ENCODE measurements around the gene SNRNP70. TPM values are rescaled to one million over a fixed set of nuclear protein-coding genes. Genes with fewer than 3 reads are reported as not detected.

Gene SNRNP70
- total RNA-seq, 1 experiment from 2014 or later, result 188 TPM

DNA sequence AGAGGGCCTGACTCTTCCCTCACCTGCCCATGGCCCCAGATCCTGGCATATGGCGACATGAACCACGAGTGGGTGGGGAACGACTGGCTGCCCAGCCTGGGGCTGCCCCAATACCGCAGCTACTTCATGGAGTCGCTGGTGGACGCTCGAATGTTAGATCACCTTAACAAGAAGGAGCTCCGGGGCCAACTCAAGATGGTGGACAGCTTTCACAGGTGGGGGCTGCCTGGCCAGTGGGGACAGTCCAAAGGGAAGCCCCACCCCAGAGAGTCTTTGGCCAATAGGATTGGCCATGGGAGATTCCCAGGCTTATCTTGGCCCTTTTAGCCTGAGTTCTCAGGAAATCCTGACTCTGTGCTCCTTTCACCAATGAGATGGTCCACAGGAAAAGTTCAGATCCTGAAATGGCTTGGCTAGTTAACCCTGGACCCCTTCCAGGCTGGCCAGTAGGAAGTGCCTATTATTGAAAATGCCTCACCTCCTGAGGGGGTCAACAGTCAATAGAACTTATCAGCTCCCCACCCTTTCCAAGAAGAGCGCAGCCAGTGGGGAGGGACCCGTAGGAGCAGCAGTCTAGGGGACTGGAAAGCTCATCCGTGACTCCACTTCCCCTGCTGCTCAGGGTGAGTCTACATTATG, 62.9 kb downstream of the SNRNP70 start:
- Histone ChIP-seq H3K27ac (no peak overlapping the region), H3K4me3 (no peak overlapping the region), H3K9me3 (replicated peaks) (peaks cover 2% of the 10 kb centered on the region; the same call in 1 of the 2 replicates), H3K27me3 (replicated peaks) (no peaks in the 10 kb centered on the region), H3K36me3 (no peaks in the 10 kb centered on the region), H3K4me1 (replicated peaks) (peaks cover 49% of the 10 kb centered on the region)
- no peak for DNase-seq (ENCODE audit: low read depth in 1 of 2, low spot score in 2 of 2)

- Histone ChIP-seq H3K4me3 (peak overlapping the region; percentile 51), H3K27ac (no peak overlapping the region), H3K36me3 (no peaks in the 10 kb centered on the region), H3K4me1 (replicated peaks) (peaks cover 45% of the 10 kb centered on the region), H3K9me3 (replicated peaks) (peaks cover 2% of the 10 kb centered on the region; the same call in 1 of the 2 replicates), H3K27me3 (replicated peaks) (no peaks in the 10 kb centered on the region)
- peak; percentile 90 to 99 for DNase-seq (ENCODE audit: low read depth in 1 of 2, low spot score in 2 of 2)
These were observed 63.8 kb downstream of the SNRNP70 start for GRCh38 chr19:49148784-49149651.

DNA sequence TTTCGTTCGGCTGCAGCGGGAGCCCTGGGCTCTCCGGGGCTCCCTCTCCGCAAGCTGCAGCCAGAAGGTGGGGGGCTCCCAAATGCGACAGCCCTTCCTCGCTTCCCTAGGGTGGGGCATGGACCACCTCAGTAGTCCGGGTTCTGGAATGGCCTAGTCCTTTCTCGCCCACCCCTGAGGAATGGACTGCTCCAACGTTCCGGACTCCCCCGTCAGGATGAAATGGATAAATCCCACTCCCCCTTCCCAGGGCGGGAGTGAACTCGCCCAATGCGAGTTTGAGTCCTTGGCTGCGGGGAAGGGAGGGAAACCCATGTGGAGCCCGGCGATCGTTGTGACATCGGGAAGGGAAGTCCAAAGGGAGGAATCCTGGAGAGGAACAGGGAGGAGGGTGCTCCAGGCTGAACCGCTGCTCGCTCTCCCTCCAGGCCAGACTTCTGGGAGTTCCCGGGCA, 64.4 kb downstream of the SNRNP70 start:
- Histone ChIP-seq H3K27me3 (replicated peaks) (no peaks in the 10 kb centered on the region), H3K9me3 (replicated peaks) (peaks cover 2% of the 10 kb centered on the region; the same call in 1 of the 2 replicates), H3K4me1 (replicated peaks) (peaks cover 45% of the 10 kb centered on the region), H3K36me3 (no peaks in the 10 kb centered on the region), H3K27ac (no peak overlapping the region), H3K4me3 (peak overlapping the region; percentile 51)
- DNase-seq (ENCODE audit: low read depth in 1 of 2, low spot score in 2 of 2), result peak; percentile 80 to 89

DNA sequence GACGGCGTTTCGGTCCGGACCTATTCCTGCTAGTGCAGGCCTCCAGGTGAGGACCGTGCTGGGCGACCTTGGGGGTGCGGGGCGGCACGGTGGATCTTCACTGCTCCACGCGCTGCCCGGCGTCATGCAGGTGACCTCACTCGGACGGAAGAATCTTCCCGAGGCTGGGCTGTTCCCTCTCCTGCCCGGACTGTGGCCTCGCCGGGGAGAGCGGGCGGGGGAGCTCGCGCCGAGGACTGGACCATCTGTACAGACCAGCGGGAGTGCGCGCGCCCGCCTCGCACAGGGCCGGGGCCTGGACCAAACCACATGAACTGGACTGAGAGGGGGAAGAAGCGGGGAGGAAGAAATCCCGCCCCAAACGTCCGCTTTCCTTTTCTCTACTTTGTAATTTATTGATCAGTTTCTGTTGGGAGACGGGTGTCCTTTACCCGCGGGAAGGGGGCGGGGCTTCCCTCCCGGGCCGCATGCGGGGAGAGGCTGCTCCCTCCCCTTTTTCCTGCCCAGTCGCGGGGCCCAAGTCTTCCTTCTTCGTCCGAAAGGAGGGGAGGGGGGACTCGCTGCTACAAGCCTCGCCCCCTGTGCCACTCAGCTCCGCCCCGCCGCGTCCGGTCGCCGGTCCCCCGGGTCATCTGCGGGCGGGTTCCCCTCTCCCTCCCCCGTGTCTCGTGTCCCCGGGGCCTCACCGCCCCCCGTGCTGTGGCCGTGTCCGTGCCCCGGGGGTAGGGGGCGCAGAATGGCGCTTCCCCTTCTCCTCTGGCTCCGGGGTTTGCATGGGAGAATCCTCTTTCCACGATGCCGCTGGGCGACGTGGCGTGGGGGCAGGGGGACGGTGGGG, 65.1 kb downstream of the SNRNP70 start:
- no peaks in the 10 kb centered on the region for H3K36me3 ChIP-seq
- no peaks in the 10 kb centered on the region for H3K27me3 ChIP-seq (replicated peaks)
- H3K9me3 ChIP-seq (replicated peaks), result peaks cover 2% of the 10 kb centered on the region; the same call in 1 of the 2 replicates
- peaks cover 45% of the 10 kb centered on the region for H3K4me1 ChIP-seq (replicated peaks)
- peak; percentile 85 to 93 for DNase-seq (ENCODE audit: low read depth in 1 of 2, low spot score in 2 of 2)
- peak overlapping the region; percentile 51 for H3K4me3 ChIP-seq
- H3K27ac ChIP-seq, result 0 out of 2 replicates have a peak overlapping the region, but pooled peaks have one; percentile 9

GRCh38 chr19:49150944-49151243, 65.6 kb downstream of the SNRNP70 start:
- no peaks in the 10 kb centered on the region for H3K27me3 ChIP-seq (replicated peaks)
- peaks cover 2% of the 10 kb centered on the region; the same call in 1 of the 2 replicates for H3K9me3 ChIP-seq (replicated peaks)
- H3K4me3 ChIP-seq, result peak overlapping the region; percentile 51
- no peak overlapping the region for H3K27ac ChIP-seq
- peaks cover 40% of the 10 kb centered on the region for H3K4me1 ChIP-seq (replicated peaks)
- DNase-seq (ENCODE audit: low read depth in 1 of 2, low spot score in 2 of 2), result no peak
- H3K36me3 ChIP-seq, result no peaks in the 10 kb centered on the region

DNA sequence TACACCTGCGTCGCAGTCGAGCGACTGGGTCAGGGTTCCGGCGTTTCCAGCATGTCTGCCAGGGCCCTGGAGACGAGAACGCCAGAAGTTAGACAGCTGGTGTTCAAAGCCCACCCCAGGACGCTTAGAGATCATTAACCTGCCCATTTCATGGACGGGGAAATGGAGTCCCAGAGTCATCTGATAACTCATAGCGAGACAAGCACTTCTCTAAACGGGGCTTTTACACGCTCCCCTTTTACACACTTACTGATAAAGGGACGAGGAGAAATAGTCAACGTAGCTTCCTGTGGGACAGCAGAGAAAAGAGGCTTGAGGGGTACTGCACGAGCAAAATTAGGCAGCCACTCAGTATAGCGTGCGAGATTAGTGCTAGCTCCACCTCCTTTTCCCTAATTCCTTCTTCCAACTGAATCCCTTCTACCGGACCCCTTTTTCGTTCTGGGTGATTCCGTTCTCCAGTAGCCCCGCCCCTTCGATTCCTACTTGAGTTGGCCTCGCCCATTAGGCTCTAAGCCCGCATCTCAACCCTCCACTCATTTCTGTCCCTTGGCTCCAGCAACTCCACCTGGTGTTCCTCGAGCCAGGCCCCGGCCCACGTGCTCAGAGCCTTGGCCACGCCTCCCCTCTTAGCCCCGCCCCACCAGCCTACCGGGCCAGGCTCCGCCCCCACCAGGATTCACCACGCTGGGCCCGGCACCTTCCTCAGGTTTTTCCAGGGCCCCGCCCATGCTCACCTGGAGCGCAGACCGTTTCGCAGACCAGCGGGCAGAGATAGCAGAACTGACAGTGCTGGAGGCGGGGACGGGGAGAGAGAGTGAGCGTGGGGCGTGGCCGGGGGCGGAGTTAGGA, 66.2 kb downstream of the SNRNP70 start:
- H3K4me3 ChIP-seq, result peak overlapping the region; percentile 51; the same call in 1 of the 2 replicates
- DNase-seq (ENCODE audit: low read depth in 1 of 2, low spot score in 2 of 2), result no peak

DNA sequence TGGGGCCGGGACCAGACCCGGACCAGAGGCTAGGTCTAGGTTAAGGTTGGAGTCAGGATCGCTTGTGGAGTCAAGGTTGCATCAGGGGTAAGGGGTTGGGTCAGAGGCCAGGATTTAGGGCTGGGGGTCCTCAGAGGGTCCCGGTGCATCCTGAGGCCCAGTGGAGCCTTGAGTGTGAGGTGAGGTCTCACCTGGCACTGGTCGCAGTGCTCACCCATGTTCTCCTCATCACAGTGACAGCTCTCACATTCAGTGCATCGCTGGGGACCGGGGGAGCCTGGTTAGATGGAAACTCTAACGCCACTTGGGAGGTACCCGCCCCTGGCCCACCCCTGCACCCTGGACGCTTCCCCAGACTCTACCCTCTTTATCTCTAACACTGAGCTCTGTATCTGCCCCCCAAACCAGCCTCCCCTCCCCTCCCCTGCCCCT, 66.9 kb downstream of the SNRNP70 start:
- no peak for DNase-seq (ENCODE audit: low read depth in 1 of 2, low spot score in 2 of 2)
- Histone ChIP-seq H3K27me3 (replicated peaks) (no peaks in the 10 kb centered on the region), H3K4me1 (replicated peaks) (peaks cover 28% of the 10 kb centered on the region), H3K36me3 (no peaks in the 10 kb centered on the region), H3K4me3 (no peak overlapping the region), H3K27ac (no peak overlapping the region), H3K9me3 (replicated peaks) (peaks cover 2% of the 10 kb centered on the region; the same call in 1 of the 2 replicates)

More for the DNA sequence above, 66.2 kb downstream of the SNRNP70 start:
- H3K4me1 ChIP-seq (replicated peaks), result peaks cover 34% of the 10 kb centered on the region
- peaks cover 2% of the 10 kb centered on the region; the same call in 1 of the 2 replicates for H3K9me3 ChIP-seq (replicated peaks)
- no peak overlapping the region for H3K27ac ChIP-seq
- H3K36me3 ChIP-seq, result no peaks in the 10 kb centered on the region
- no peaks in the 10 kb centered on the region for H3K27me3 ChIP-seq (replicated peaks)

- Histone ChIP-seq H3K27me3 (replicated peaks) (no peaks in the 10 kb centered on the region), H3K9me3 (replicated peaks) (peaks cover 2% of the 10 kb centered on the region; the same call in 1 of the 2 replicates), H3K36me3 (no peaks in the 10 kb centered on the region), H3K4me1 (replicated peaks) (peaks cover 32% of the 10 kb centered on the region), H3K4me3 (no peak overlapping the region), H3K27ac (no peak overlapping the region)
- no peak for DNase-seq (ENCODE audit: low read depth in 1 of 2, low spot score in 2 of 2)
These were observed 68.0 kb downstream of the SNRNP70 start for GRCh38 chr19:49153167-49153809.

DNA sequence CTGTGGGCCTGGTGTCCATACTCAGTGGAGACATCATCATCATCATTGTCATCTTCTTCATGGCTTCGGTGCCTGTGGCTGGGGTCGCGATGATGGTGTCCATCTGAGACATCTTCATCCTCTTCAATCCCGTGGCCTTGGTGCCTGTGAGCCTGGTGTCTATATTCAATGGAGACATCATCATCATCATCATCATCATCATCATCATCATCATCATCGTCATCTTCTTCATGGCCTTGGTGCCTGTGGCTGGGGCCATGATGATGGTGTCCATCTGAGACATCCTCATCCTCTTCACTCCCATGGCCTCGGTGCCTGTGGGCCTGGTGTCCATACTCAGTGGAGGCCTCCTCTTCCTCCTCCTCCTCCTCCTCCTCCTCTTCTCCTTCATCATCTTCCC, 69.0 kb downstream of the SNRNP70 start:
- H3K4me1 ChIP-seq (replicated peaks), result peaks cover 29% of the 10 kb centered on the region
- H3K4me3 ChIP-seq, result no peak overlapping the region
- no peaks in the 10 kb centered on the region for H3K27me3 ChIP-seq (replicated peaks)
- H3K9me3 ChIP-seq (replicated peaks), result peaks cover 2% of the 10 kb centered on the region; the same call in 1 of the 2 replicates
- no peaks in the 10 kb centered on the region for H3K36me3 ChIP-seq
- H3K27ac ChIP-seq, result no peak overlapping the region
- no peak for DNase-seq (ENCODE audit: low read depth in 1 of 2, low spot score in 2 of 2)

GRCh38 chr19:49155005-49155819, 70.0 kb downstream of the SNRNP70 start, which contains the start of gene HRC:
Gene HRC, minus strand, starts transcription at chr19:49155396. Its CDS starts 159 bp downstream, at chr19:49155237.
- DNase-seq (ENCODE audit: low read depth in 1 of 2, low spot score in 2 of 2), result no peak
- H3K27ac ChIP-seq, result no peak within 1 kb of the TSS
- peaks cover 20% of the 10 kb centered on the region for H3K4me1 ChIP-seq (replicated peaks)
- H3K4me3 ChIP-seq, result no peak within 1 kb of the TSS
- H3K36me3 ChIP-seq, result no peaks in the 10 kb centered on the region
- no peaks in the 10 kb centered on the region for H3K27me3 ChIP-seq (replicated peaks)
- peaks cover 2% of the 10 kb centered on the region; the same call in 1 of the 2 replicates for H3K9me3 ChIP-seq (replicated peaks)

- H3K27me3 ChIP-seq (replicated peaks), result no peaks in the 10 kb centered on the region
- no peak for DNase-seq (ENCODE audit: low read depth in 1 of 2, low spot score in 2 of 2)
- no peaks in the 10 kb centered on the region for H3K36me3 ChIP-seq
- H3K4me1 ChIP-seq (replicated peaks), result peaks cover 15% of the 10 kb centered on the region
- H3K4me3 ChIP-seq, result no peak overlapping the region
- no peak overlapping the region for H3K27ac ChIP-seq
- peaks cover 2% of the 10 kb centered on the region; the same call in 1 of the 2 replicates for H3K9me3 ChIP-seq (replicated peaks)
These were observed 70.6 kb downstream of the SNRNP70 start for GRCh38 chr19:49155820-49156346.
